Stomach (tissue), 4 donors: ENCODE measurements around the gene SSTR5.

Experiments used
- CTCF ChIP-seq, 7 experiments: fragments of 450-650 bp in 4 of 7; fragments of 200-600 bp in 3 of 7; sonication (generic) in 3 of 7; IDR thresholded peaks; one replicate each; pipeline ENCODE4 v1.5.1; 2016 to 2019; ENCODE audit warnings: antibody characterized with exemption in 7 of 7, control low read depth in 2 of 7, mild to moderate bottlenecking in 1 of 7
- EP300 ChIP-seq: sonication (generic); formaldehyde crosslinking; IDR thresholded peaks from one replicate; pipeline ENCODE4 v1.6.1; 2017; ENCODE audit warnings: antibody characterized with exemption
- POLR2A ChIP-seq, 4 donors: fragments of 450-650 bp; IDR thresholded peaks; one replicate each; pipeline ENCODE4 v1.6.1; 2016; ENCODE audit warnings: antibody characterized with exemption in 4 of 4, control low read depth in 2 of 4, mild to moderate bottlenecking in 1 of 4, moderate library complexity in 1 of 4

GRCh38 chr16:1062895-1063294, 9.7 kb upstream of the SSTR5 start:
- TF ChIP-seq CTCF (IDR thresholded peaks at IDR 0.05) (no peak), POLR2A (IDR thresholded peaks at IDR 0.05) (no peak), EP300 (no peak)
